Suprapubic skin (tissue), 4 donors: ENCODE results near the gene GPRASP1.

Experiments used
- EP300 ChIP-seq: sonication (generic); formaldehyde crosslinking; IDR thresholded peaks from one replicate; pipeline ENCODE4 v1.6.1; 2017; ENCODE audit warnings: antibody characterized with exemption
- POLR2A ChIP-seq, 2 donors: fragments of 450-650 bp; IDR thresholded peaks; one replicate each; pipeline ENCODE4 v1.6.1; 2017; ENCODE audit warnings: antibody characterized with exemption in 2 of 2, mild to moderate bottlenecking in 2 of 2, moderate library complexity in 2 of 2
- POLR2AphosphoS5 ChIP-seq, 3 donors: sonication (generic); formaldehyde crosslinking; IDR thresholded peaks; one replicate each; pipeline ENCODE4 v1.6.1; 2017; ENCODE audit warnings: antibody characterized with exemption in 3 of 3
- TF ChIP-seq, protein P1 (sequence below), 2 donors: fragments of 200-600 bp in 1 of 2; fragments of 450-650 bp in 1 of 2; sonication (generic) in 1 of 2; IDR thresholded peaks; one replicate each; pipeline ENCODE4 v1.5.1; 2016 to 2019; ENCODE audit warnings: antibody characterized with exemption in 2 of 2, mild to moderate bottlenecking in 1 of 2, moderate library complexity in 1 of 2

DNA sequence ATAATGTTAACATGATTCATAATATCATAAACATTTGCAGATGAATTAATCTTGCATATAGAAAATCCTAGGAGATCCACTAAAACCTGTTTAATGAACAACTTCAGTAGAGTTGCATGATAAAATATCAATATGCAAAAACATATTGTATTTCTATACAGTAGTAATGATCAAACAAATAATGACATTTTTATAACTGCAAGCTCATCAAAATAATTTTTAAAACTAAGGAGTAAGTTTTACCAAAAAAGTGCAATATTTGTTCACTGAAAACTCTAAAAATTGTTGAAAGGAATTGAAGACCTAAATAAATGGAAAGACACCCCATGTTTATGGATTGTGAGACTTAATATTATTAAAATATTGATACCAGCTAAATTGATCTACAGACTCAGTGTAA is 45.0 kb downstream of the GPRASP1 start:
- TF ChIP-seq POLR2A (IDR thresholded peaks at IDR 0.05) (no peak), EP300 (no peak), POLR2AphosphoS5 (IDR thresholded peaks at IDR 0.05) (no peak)
- TF ChIP-seq, protein P1, sequence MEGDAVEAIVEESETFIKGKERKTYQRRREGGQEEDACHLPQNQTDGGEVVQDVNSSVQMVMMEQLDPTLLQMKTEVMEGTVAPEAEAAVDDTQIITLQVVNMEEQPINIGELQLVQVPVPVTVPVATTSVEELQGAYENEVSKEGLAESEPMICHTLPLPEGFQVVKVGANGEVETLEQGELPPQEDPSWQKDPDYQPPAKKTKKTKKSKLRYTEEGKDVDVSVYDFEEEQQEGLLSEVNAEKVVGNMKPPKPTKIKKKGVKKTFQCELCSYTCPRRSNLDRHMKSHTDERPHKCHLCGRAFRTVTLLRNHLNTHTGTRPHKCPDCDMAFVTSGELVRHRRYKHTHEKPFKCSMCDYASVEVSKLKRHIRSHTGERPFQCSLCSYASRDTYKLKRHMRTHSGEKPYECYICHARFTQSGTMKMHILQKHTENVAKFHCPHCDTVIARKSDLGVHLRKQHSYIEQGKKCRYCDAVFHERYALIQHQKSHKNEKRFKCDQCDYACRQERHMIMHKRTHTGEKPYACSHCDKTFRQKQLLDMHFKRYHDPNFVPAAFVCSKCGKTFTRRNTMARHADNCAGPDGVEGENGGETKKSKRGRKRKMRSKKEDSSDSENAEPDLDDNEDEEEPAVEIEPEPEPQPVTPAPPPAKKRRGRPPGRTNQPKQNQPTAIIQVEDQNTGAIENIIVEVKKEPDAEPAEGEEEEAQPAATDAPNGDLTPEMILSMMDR (IDR thresholded peaks at IDR 0.05) = no peak
